NCI-H1417 (cell line): ENCODE measurements around the gene ABLIM2.

ENCODE experiments used
- DNase-seq, 3 experiments: peaks; one replicate each; lab custom pipeline; 2025; lab: John Stamatoyannopoulos, UW

Gene ABLIM2

GRCh38 chr4:8174970-8175369 lies 16.4 kb upstream of the ABLIM2 start:
- DNase-seq: no peak

- no peak for DNase-seq
These were observed 15.1 kb upstream of the ABLIM2 start for GRCh38 chr4:8173492-8174242.

DNA sequence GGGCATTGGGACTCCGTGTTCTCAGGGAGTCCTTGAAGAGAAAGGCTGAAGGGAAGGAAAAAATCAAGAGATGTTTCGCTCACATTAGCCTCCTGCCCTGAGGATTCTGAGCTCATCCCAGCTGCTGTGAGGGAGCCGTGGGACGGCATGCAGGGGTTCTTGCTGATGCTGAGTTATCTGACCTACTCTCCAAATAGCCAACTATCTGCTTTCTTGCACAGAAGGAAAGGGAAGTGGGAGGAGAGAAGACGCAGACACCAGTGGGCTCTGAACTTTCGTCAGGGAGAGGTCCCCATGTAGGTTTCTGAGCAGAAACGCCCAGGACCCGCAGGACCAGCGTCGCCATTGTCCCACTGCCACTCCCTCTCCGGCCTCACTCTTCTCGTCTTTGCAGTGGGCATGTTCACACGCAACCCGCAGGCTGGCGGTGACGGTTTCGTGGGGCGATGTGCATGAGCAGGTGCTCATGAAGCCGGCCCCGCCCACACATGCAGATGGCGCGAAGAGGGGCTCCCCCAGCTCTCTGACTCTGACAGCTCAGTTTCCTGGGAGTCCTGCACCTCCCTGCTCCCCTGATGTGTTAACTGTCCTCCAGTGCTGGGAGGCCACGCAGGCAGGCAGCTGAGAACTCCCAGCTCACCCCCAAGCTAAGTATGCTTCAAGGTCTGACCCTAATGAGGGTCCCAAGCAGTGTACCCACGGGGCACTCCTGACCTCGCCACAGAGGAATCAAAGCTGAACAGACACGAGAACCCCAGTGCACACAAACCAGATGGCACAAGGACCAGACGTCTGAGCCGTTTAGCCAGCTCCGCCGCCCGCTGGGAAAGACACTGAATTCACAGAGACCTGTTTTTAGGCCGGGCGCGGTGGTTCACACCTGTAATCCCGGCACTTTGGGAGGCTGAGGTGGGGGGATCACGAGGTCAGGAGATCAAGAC lies 13.6 kb upstream of the ABLIM2 start:
- DNase-seq: no peak

GRCh38 chr4:8171266-8171665 lies 12.7 kb upstream of the ABLIM2 start:
- no peak for DNase-seq

DNA sequence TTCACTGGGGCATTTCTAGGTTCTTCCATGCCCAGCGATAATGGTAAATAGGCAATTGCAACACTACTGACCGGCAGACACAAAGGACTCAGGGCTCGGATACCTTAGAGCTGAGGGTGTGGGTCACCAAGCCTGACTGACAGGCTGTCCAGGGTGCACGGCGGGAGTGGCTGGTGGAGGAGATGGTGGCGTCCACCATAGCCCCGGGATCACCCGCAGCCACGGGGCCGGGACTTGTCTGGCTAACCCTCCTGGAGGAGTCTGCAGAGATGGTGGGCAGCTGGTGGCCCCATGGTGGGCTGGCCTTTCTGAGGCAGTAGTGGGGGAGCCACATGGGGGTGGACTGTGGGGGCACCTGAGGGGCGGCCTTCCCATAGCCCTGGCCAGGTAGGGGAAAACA lies 11.7 kb upstream of the ABLIM2 start:
- DNase-seq: no peak

GRCh38 chr4:8169763-8170162 lies 11.2 kb upstream of the ABLIM2 start:
- no peak for DNase-seq

DNA sequence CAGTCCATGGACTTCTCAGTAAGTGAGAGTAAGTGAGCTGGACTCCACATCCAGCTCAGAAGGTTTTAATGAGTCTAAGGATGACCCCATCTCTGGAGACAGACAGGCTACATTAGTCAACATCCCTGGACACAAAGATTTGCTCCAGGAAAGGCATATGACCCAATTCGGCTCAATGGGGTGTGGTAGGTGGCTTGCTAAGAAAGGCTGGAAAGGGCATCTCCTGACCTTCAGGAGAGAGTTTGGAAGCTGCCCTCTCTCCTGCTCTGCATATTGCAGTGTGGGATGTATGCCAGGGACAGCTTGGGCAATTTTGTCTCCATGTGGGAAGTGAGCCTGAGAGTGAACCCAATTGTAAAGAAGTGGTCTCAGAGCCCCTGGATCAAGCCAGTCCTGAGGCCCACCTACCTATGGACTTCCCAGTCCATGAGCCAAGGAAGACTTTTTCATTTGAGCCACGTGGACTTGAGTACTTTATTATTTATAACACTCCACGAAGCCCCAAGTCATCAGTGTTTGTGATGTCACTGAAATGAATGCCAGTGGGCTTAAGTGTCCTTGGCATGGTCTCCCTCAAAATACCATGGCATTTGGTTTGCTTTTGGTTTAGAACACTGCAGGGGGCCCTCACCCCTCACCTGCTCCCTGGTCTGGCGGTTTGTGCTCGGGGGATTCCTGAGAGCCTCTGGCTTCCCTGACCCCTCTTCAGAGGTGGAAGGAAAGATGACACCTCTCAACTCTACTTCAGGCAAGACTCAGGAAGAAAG lies 10.4 kb upstream of the ABLIM2 start:
- no peak for DNase-seq

GRCh38 chr4:8168232-8168631 lies 9.6 kb upstream of the ABLIM2 start:
- no peak for DNase-seq

DNA sequence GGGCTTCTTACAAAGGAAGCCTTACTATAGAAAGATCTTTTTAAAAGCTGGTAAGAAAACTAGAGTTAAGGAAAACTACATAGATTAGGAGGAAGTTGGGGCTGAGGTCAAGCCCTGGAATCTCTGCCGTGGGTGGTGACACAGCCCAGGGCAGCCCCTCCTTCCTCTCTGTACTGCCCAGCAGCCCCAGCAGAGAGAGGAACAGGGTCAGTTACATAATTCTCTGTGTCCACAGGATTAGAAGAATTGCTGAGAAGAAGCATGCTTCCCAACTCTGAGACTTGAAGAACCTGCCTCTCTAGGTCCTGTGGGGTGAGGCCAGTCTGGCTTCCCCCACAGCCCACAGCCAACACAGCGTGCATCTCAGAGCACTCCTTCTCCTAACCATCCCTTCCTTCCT lies 9.2 kb upstream of the ABLIM2 start:
- no peak for DNase-seq

GRCh38 chr4:8167291-8167690 lies 8.7 kb upstream of the ABLIM2 start:
- DNase-seq: no peak

GRCh38 chr4:8165374-8165896 lies 6.8 kb upstream of the ABLIM2 start:
- DNase-seq: peak in 1 of 3 experiments; percentile 69

GRCh38 chr4:8164687-8165086 lies 6.1 kb upstream of the ABLIM2 start:
- peak in 1 of 3 experiments; percentile 14 for DNase-seq

DNA sequence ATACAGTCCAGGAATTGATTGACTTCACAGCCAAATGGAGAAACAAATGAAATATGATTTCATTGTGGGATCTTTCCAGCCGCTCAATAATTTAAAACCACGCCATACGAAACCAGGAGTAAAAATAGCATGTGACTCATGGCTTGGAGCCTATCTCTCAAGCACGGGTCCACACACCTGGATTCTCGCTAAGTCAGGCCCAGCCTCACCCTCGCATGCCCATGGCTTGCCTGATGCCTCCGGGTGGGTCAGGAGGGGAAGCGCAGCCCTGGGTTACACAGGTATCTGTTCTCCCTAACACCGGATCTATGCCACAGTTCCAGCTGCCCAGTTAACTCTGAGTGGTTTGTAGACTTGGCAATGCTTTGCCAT lies 5.6 kb upstream of the ABLIM2 start:
- peak; percentile 24 to 25 (median 25) for DNase-seq

DNA sequence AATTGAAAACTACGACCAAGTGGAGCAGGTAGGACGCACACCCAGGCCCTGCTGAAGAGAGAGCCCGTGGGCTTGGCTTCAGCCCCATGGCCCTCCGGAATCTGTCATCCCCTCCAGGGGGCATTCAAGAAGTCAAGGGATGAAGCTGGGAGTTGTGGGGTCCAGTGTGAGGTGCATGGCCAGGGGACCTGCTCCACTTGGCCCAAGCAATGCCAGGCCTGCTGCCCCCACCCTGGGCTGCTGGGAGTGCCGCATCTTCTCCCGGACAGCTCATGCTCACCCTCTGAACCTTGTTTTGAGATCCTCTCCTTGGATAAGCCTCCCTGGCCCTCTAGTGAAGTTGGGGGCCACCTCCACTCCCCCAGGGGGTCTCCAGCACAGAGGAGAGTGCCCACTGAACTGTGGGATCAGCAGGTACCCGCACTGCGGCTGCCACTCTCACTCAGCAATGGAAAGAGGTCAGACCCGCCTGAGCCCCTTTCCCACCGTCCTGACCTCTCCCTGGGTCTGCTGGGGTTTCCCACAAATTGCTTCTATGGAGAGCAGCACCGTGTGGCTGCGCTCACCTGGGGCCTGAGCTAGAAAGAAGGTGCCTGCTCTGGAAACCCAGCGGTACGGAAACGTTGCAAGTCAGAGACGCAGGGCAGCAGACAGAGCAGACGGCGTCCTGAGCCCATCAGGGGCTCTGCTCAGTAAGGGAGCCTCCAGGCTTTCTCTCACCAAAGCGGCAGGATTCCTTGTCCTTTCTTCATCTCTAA lies 5.0 kb upstream of the ABLIM2 start:
- peak in 1 of 3 experiments; percentile 24 for DNase-seq

GRCh38 chr4:8163026-8163425 lies 4.4 kb upstream of the ABLIM2 start:
- DNase-seq: no peak

DNA sequence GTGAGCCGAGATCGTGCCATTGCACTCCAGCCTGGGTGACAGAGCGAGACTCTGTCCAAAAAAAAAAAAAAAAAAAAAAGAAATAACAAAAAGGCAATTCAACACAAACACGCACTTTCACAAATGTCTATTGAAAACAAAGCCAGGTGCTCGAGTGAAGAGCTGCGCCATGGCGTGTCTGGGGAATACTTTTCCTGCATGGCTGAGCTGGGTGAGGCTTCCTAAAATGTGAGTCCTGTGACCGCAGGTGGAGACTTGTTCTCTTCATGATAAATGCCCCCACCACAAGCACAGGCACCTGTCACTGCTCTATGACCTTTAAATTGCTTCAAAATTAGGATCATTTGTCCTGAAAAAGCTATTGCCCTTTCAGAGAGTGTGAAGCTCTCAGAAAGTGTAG lies 4.0 kb upstream of the ABLIM2 start:
- DNase-seq: peak; percentile 17 to 91 (median 36)

- DNase-seq: no peak
These were observed 2.0 kb upstream of the ABLIM2 start for GRCh38 chr4:8160572-8160971.

DNA sequence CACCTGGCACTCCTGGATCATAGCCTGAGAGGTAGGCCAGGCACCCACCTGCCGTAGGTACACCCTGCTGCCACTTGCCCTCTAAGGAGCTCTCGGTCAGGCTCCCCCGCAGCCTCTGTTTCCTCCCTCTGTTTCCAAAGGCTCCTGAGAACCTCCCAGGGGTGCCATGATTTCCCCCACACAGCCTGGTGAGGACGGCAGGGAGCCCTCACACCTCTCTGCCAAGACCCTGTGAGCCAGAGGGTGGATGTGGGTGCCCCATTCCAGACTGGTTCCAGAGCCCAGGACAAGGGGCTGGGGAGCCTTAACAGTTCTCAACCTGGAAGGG lies 1.6 kb upstream of the ABLIM2 start:
- peak in 1 of 3 experiments; percentile 54 for DNase-seq

- peak in 2 of 3 experiments; percentile 57 to 62 for DNase-seq
These were observed 1.1 kb upstream of the ABLIM2 start for GRCh38 chr4:8159537-8160232.

DNA sequence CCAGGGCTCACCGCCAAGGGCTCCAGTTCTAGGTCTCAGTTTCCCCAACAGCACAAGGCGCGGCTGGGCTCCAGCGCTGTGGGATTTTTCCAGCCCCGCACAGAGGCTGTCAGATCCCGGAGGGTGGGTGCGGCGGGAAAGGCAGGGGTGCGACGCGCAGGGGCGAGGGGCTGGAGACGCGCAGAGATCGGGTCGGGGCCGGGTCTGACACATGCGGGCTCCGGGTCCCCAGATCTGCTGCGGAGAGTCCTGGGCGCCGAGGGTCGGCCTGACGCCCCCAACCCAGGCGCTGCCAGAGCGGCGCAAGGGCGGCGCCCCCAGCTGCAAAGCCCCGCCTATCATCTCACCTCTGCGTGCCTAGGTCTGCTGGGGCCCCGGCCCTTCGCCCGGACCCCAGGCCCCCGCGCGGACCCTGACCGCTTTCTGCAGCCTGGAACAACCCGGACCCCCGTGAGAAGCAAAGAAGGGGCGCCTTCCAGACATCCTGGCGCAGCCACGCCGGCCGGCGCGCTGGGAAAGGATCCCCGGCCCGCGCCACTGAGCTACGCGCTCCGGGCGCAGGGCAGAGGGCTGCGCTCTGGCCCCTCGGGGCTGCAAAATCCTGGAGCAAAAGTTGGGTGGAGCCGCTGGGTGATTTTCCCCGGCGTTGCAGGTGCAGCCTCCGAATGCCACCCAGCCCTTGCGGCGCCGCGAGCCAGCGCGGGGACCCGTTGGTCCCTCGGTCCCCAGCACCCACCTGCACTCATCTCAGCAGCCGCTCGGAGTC lies 486 bp downstream of the ABLIM2 start:
- no peak for DNase-seq
